Sigmoid colon (tissue), 7 donors: Measurements from ENCODE around the gene BTBD9. TPM values are rescaled to one million over a fixed set of nuclear protein-coding genes. Genes with fewer than 3 reads are reported as not detected.

Experiments
- DNase-seq: peaks from one replicate; pipeline ENCODE4 v3.0.0-alpha.2; 2019
- H3K27ac ChIP-seq, 4 donors: fragments of 200-600 bp; sonication (generic); one replicate each; pipeline ENCODE4 v1.5.1; 2016 to 2019; ENCODE audit warnings: mild to moderate bottlenecking in 1 of 4
- H3K27me3 ChIP-seq, 3 donors: fragments of 200-600 bp; sonication (generic); one replicate each; pipeline ENCODE4 v1.5.1; 2019; ENCODE audit warnings: mild to moderate bottlenecking in 1 of 3
- H3K36me3 ChIP-seq, 4 donors: fragments of 200-600 bp; sonication (generic); one replicate each; pipeline ENCODE4 v1.5.1; 2016 to 2019
- H3K4me1 ChIP-seq, 4 donors: fragments of 200-600 bp; sonication (generic); one replicate each; pipeline ENCODE4 v1.5.1; 2017 to 2019
- H3K4me3 ChIP-seq, 4 donors: fragments of 200-600 bp; sonication (generic); one replicate each; pipeline ENCODE4 v1.5.1; 2017 to 2019; ENCODE audit warnings: mild to moderate bottlenecking in 2 of 4, moderate library complexity in 1 of 4
- H3K9me3 ChIP-seq, 4 donors: fragments of 200-600 bp in 3 of 4; sonication (generic) in 3 of 4; one replicate each; pipeline versions ENCODE4 v1.5.1 to v1.6.1; 2013 to 2019
- CTCF ChIP-seq, 4 experiments: fragments of 450-650 bp in 3 of 4; fragments of 200-600 bp in 1 of 4; IDR thresholded peaks; one replicate each; pipeline ENCODE4 v1.5.1; 2016 to 2019; ENCODE audit warnings: antibody characterized with exemption in 4 of 4, mild to moderate bottlenecking in 3 of 4, moderate library complexity in 2 of 4
- EP300 ChIP-seq, 4 donors: sonication (generic); formaldehyde crosslinking; IDR thresholded peaks; one replicate each; pipeline ENCODE4 v1.6.1; 2017; ENCODE audit warnings: antibody characterized with exemption in 4 of 4
- POLR2A ChIP-seq, 2 donors: fragments of 450-650 bp; IDR thresholded peaks; one replicate each; pipeline ENCODE4 v1.6.1; 2016; ENCODE audit warnings: antibody characterized with exemption in 2 of 2, mild to moderate bottlenecking in 2 of 2, moderate library complexity in 2 of 2
- POLR2AphosphoS5 ChIP-seq, 4 donors: sonication (generic); formaldehyde crosslinking; IDR thresholded peaks; one replicate each; pipeline ENCODE4 v1.6.1; 2017; ENCODE audit warnings: antibody characterized with exemption in 4 of 4
- WGBS, 2 donors: extraction: QIAGEN DNeasy Blood & Tissue Kit; methylation state at CpG; one replicate each; pipeline ENCODE4 v1.1.7; 2013; 5-methylcytosine and 5-hydroxymethylcytosine counted together
- intact Hi-C: fragments of 100-400 bp; cut with DNase I; formaldehyde crosslinking; loops from one replicate; pipeline ENCODE4 v1.15.1; 2023
- polyA plus RNA-seq, 3 donors: library from polyadenylated mRNA; stranded (reverse); fragments of 200-250 nt; gene quantifications; one replicate each; pipeline ENCODE4 v1.2.3, GENCODE V29; 2013
- total RNA-seq, 4 donors: library from RNA; depleted of rRNA; stranded (reverse); fragments of >200 nt; gene quantifications; one replicate each; pipeline ENCODE4 v1.1.0, GENCODE V29; 2016
- donor health status: healthy with polysubstance abuse.
- donor health status: Bipolar disorder and iron deficiency.
- donor health status: healthy.

The BTBD9 gene
- total and polyA plus RNA-seq, 7 donors, result 3.6 to 20.8 (median 10.5) TPM

DNA sequence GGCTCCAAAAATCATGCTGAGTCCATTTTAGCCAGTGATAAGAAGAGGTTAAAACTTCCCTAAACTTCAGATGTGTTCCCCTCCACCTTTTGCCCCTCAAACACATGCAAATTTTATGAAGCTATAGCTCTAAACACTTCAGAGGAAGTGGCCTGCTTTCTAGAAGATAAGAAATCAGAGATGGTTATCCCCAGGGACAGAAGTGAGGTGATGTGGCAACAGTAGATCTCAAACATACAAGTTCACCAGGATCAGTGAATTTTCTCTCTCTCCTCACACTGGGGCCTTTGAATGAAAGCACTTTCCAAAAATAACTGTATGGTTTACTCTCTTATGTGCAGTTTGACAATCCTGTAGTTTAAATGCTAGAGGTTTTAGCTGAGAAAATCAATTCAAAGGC lies 332.0 kb downstream of the BTBD9 start:
- DNase-seq, result no peak
- H3K27me3 ChIP-seq, result no peaks in the 10 kb centered on the region
- TF ChIP-seq CTCF (IDR thresholded peaks at IDR 0.05) (no peak), EP300 (IDR thresholded peaks at IDR 0.05) (no peak), POLR2A (IDR thresholded peaks at IDR 0.05) (no peak), POLR2AphosphoS5 (IDR thresholded peaks at IDR 0.05) (no peak)
- no peaks in the 10 kb centered on the region for H3K4me1 ChIP-seq
- H3K4me3 ChIP-seq, result no peak overlapping the region
- intact Hi-C loops, result no loop called here
- H3K36me3 ChIP-seq, result no peaks in the 10 kb centered on the region
- H3K9me3 ChIP-seq, result no peaks in the 10 kb centered on the region
- H3K27ac ChIP-seq, result no peak overlapping the region

GRCh38 chr6:38306931-38307330 lies 332.8 kb downstream of the BTBD9 start:
- intact Hi-C loops, result no loop called here
- no peak for DNase-seq
- Histone ChIP-seq H3K4me1 (no peaks in the 10 kb centered on the region), H3K27me3 (no peaks in the 10 kb centered on the region), H3K36me3 (no peaks in the 10 kb centered on the region), H3K4me3 (no peak overlapping the region), H3K27ac (no peak overlapping the region), H3K9me3 (no peaks in the 10 kb centered on the region)
- no peak for TF ChIP-seq POLR2AphosphoS5 (IDR thresholded peaks at IDR 0.05)
- TF ChIP-seq EP300 (IDR thresholded peaks at IDR 0.05), result no peak
- TF ChIP-seq CTCF (IDR thresholded peaks at IDR 0.05), result no peak
- TF ChIP-seq POLR2A (IDR thresholded peaks at IDR 0.05), result no peak

DNA sequence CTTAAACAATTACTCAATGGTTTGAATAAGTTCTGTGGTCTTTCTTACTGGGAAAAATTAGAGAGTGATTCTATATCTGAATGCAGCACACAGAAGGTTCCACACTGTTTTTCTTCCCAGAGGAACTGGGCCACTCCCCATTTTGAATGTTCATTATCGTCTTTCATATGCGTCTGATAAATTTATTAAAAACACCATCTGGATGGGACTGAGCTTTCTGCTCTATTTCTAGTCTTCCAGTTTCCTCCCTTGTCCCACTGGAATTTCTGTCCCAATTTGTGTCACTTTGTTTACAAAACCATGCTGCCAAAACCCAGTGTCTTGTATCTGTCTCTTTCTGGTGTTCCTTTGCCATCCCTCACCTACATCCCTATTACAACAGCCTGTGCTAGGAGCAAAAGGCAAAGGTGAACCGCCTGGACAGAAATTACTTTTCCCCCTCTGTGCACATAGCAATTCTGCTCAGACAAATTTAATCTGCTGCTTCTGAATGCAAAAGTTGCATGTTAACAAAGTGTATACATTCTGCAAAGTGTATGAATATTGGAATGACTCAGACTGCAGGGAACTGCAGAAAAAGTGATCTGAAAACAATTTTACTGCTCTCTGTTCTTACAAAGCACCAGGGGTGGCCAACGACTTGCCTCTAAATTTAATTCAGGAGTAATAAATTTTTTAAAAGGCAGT lies 333.6 kb downstream of the BTBD9 start:
- no peak for DNase-seq
- TF ChIP-seq POLR2A (IDR thresholded peaks at IDR 0.05), result no peak
- TF ChIP-seq POLR2AphosphoS5 (IDR thresholded peaks at IDR 0.05), result no peak
- TF ChIP-seq CTCF (IDR thresholded peaks at IDR 0.05), result no peak
- TF ChIP-seq EP300 (IDR thresholded peaks at IDR 0.05), result no peak
- Histone ChIP-seq H3K9me3 (no peaks in the 10 kb centered on the region), H3K36me3 (no peaks in the 10 kb centered on the region), H3K27ac (no peak overlapping the region), H3K4me3 (no peak overlapping the region), H3K4me1 (no peaks in the 10 kb centered on the region), H3K27me3 (no peaks in the 10 kb centered on the region)
- intact Hi-C loops, result no loop called here
- 78 to 79% methylated on average over 4 of the region's 4 CpGs for WGBS, 2 donors

DNA sequence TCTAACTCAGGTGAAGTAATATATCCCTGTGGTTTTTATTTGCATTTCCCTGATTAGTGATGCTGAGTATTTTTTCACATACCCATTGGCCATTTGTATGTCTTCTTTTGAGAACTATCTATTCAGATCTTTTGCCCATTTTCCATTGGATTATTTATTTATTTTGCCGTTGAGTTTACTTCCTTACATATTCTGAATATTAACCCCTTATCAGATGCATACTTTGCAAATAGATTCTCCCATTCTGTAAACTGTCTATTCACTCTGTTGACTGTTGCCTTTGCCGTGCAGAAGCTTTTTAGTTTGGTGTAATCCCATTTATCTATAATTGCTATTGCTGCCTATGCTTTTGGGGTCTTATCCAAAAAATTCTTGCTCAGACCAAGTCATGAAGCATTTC lies 336.9 kb downstream of the BTBD9 start:
- no peaks in the 10 kb centered on the region for H3K9me3 ChIP-seq
- TF ChIP-seq POLR2AphosphoS5 (IDR thresholded peaks at IDR 0.05) (no peak), POLR2A (IDR thresholded peaks at IDR 0.05) (no peak), CTCF (IDR thresholded peaks at IDR 0.05) (no peak), EP300 (IDR thresholded peaks at IDR 0.05) (no peak)
- WGBS, 2 donors, result 83 to 87% methylated on average over 2 of the region's 2 CpGs
- no peaks in the 10 kb centered on the region for H3K4me1 ChIP-seq
- intact Hi-C loops, result no loop called here
- H3K27me3 ChIP-seq, result no peaks in the 10 kb centered on the region
- H3K36me3 ChIP-seq, result no peaks in the 10 kb centered on the region
- no peak overlapping the region for H3K27ac ChIP-seq
- H3K4me3 ChIP-seq, result no peak overlapping the region
- no peak for DNase-seq

DNA sequence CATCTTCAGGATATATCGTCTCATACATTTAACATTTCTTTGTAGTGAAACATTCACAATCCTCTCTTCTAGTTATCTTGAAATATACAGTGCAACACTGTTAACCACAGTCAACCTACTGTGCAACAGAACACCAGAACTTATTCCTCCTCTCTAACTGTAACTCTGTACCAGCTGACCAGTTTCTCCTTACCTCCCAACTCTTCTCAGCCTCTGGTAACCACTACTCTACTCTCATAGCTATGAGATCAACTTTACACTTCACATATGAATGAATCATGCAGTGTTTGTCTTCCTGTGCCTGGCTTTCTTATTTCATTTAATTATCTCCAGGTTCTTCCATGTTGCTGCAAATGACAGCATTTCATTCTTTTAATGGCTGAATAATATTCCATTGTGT lies 337.6 kb downstream of the BTBD9 start:
- intact Hi-C loops, result no loop called here
- Histone ChIP-seq H3K36me3 (no peaks in the 10 kb centered on the region), H3K4me1 (no peaks in the 10 kb centered on the region), H3K9me3 (no peaks in the 10 kb centered on the region), H3K4me3 (no peak overlapping the region), H3K27ac (no peak overlapping the region), H3K27me3 (no peaks in the 10 kb centered on the region)
- DNase-seq, result no peak
- WGBS, 2 donors, result 91 to 100% methylated on average over 1 of the region's 1 CpG
- TF ChIP-seq POLR2A (IDR thresholded peaks at IDR 0.05) (no peak), EP300 (IDR thresholded peaks at IDR 0.05) (no peak), CTCF (IDR thresholded peaks at IDR 0.05) (no peak), POLR2AphosphoS5 (IDR thresholded peaks at IDR 0.05) (no peak)
